SK-N-SH treated with all-trans-retinoic acid at 6 μM for 48 hours (cell line): ENCODE results near the gene TPCN1.

Experiments used
- ESRRG ChIP-seq: fragments of 250-450 bp; sonication (Bioruptor Pico); IDR thresholded peaks from 2 replicates; pipeline ENCODE4 v1.6.1; 2021; ENCODE audit warnings: mild to moderate bottlenecking
- ISL1 ChIP-seq: fragments of 250-450 bp; sonication (Bioruptor Pico); IDR thresholded peaks from 2 replicates; pipeline ENCODE4 v2.1.2; 2022; ENCODE audit warnings: mild to moderate bottlenecking, moderate library complexity
- PPARA ChIP-seq: fragments of 250-450 bp; sonication (Bioruptor Pico); IDR thresholded peaks from 2 replicates; pipeline ENCODE4 v1.5.0; 2020; ENCODE audit warnings: mild to moderate bottlenecking, borderline replicate concordance
- TOX ChIP-seq: fragments of 250-450 bp; sonication (Bioruptor Pico); IDR thresholded peaks from 2 replicates; pipeline ENCODE4 v1.8.0; 2021; ENCODE audit warnings: mild to moderate bottlenecking, moderate library complexity, borderline replicate concordance
- ZFP30 ChIP-seq: fragments of 450-650 bp; formaldehyde crosslinking; IDR thresholded peaks from 2 replicates; pipeline ENCODE4 v1.5.0; 2022; ENCODE audit warnings: mild to moderate bottlenecking, moderate library complexity
- ZNF8 ChIP-seq: fragments of 450-650 bp; formaldehyde crosslinking; IDR thresholded peaks from 2 replicates; pipeline ENCODE4 v1.5.0; 2020; ENCODE audit warnings: mild to moderate bottlenecking, moderate library complexity
- TF ChIP-seq, protein P1 (sequence below): fragments of 250-450 bp; sonication (Bioruptor Pico); IDR thresholded peaks from 2 replicates; pipeline ENCODE4 v1.5.1; 2021; ENCODE audit warnings: mild to moderate bottlenecking, moderate library complexity
- TF ChIP-seq, protein P2 (sequence below): fragments of 250-450 bp; sonication (Bioruptor Pico); IDR thresholded peaks from 2 replicates; pipeline ENCODE4 v1.5.1; 2020; ENCODE audit warnings: low read depth, mild to moderate bottlenecking, moderate library complexity

DNA sequence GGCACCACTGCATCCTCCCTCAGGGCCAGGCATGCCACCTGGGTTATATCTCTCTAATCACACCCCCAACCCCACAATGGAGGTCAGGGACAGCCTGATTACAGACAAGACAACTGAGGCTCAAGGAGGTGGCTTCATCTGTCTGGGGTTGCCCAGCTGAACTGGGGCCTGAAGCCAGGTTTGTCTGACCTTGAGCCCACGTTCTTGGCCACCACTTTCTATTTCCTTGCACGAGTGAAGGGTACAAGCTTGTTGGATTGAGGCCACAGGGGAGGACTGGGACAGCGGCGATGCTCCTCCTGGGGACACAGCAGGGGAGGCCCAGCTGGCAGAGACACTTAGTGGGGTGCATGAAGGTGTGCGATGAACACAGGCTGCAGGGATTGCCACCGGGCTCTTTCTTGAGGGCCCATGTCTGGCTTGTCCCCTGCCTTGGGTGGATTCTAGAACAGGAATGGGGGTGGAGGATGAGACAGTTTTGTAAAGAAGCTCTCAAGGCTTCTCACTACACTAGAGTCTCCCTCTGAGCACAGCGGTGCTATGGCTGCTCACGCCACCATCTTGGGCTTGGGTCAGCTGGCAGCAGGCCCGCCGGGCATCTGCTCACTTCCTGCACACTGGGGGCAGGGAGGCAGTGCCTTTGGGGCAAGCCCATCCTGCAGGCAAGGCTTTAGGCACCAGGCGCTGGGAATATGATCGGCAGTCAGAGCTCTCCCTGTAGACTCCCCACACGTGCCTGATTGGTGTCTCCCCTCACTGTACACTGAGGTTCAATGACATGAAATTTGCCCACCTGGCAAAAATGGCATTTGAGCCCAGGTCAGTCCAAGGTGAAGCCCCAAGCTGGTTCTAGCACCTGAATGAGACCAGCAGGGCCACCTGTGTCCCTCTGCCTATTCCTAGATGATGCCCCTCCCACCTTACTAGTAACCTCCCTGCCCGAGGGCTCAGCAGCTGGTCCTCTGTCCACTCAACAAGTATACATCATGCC is 19.8 kb upstream of the TPCN1 start:
- no peak for TF ChIP-seq TOX (CRISPR knock-in tag)
- no peak for TF ChIP-seq ISL1 (CRISPR knock-in tag)
- TF ChIP-seq, protein P1, sequence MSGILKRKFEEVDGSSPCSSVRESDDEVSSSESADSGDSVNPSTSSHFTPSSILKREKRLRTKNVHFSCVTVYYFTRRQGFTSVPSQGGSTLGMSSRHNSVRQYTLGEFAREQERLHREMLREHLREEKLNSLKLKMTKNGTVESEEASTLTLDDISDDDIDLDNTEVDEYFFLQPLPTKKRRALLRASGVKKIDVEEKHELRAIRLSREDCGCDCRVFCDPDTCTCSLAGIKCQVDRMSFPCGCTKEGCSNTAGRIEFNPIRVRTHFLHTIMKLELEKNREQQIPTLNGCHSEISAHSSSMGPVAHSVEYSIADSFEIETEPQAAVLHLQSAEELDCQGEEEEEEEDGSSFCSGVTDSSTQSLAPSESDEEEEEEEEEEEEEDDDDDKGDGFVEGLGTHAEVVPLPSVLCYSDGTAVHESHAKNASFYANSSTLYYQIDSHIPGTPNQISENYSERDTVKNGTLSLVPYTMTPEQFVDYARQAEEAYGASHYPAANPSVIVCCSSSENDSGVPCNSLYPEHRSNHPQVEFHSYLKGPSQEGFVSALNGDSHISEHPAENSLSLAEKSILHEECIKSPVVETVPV (CRISPR knock-in tag), result no peak
- TF ChIP-seq, protein P2, sequence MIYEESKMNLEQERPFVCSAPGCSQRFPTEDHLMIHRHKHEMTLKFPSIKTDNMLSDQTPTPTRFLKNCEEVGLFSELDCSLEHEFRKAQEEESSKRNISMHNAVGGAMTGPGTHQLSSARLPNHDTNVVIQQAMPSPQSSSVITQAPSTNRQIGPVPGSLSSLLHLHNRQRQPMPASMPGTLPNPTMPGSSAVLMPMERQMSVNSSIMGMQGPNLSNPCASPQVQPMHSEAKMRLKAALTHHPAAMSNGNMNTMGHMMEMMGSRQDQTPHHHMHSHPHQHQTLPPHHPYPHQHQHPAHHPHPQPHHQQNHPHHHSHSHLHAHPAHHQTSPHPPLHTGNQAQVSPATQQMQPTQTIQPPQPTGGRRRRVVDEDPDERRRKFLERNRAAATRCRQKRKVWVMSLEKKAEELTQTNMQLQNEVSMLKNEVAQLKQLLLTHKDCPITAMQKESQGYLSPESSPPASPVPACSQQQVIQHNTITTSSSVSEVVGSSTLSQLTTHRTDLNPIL (CRISPR knock-in tag), result no peak
- no peak for TF ChIP-seq ZFP30 (CRISPR knock-in tag)
- no peak for TF ChIP-seq PPARA (CRISPR knock-in tag)
- TF ChIP-seq ZNF8 (CRISPR knock-in tag), result no peak
- no peak for TF ChIP-seq ESRRG (CRISPR knock-in tag)
